C4-2B (cell line): ENCODE results near the gene SWAP70.
"Not testable (repeated sequence)": the region's sequence is repeated elsewhere in the genome, so short reads cannot be mapped to it uniquely, and the experiment has no call there.

Experiments used
- H3K27ac ChIP-seq: fragments of 450-650 bp; 2 replicates; pipeline ENCODE4 v1.5.1; 2017
- CTCF ChIP-seq: fragments of 450-650 bp; conservative IDR thresholded peaks from 2 replicates; pipeline ENCODE4 v1.5.1; 2017; ENCODE audit warnings: mild to moderate bottlenecking
- ZFX ChIP-seq: fragments of 450-650 bp; IDR thresholded peaks from 2 replicates; pipeline ENCODE4 v1.6.1; 2017

SWAP70 gene

GRCh38 chr11:9739123-9739900 lies 75.4 kb downstream of the SWAP70 start:
- no peak overlapping the region for H3K27ac ChIP-seq
- TF ChIP-seq ZFX (no peak), CTCF (no peak)

- H3K27ac ChIP-seq, result peak overlapping the region; percentile 15
Observed at GRCh38 chr11:9740202-9740883, 76.5 kb downstream of the SWAP70 start.

GRCh38 chr11:9741260-9741659 lies 77.4 kb downstream of the SWAP70 start:
- H3K27ac ChIP-seq, result no peak overlapping the region
- no peak for TF ChIP-seq CTCF
- TF ChIP-seq ZFX, result no peak

More at GRCh38 chr11:9740202-9740883, 76.5 kb downstream of the SWAP70 start:
- no peak for TF ChIP-seq ZFX
- TF ChIP-seq CTCF, result no peak

- H3K27ac ChIP-seq, result not testable (repeated sequence)
Observed at GRCh38 chr11:9743512-9743911, 79.6 kb downstream of the SWAP70 start.

GRCh38 chr11:9745411-9746211 lies 81.7 kb downstream of the SWAP70 start:
- H3K27ac ChIP-seq, result no peak overlapping the region
- no peak for TF ChIP-seq ZFX
- TF ChIP-seq CTCF, result no peak

GRCh38 chr11:9747229-9747628 lies 83.4 kb downstream of the SWAP70 start:
- H3K27ac ChIP-seq, result no peak overlapping the region

DNA sequence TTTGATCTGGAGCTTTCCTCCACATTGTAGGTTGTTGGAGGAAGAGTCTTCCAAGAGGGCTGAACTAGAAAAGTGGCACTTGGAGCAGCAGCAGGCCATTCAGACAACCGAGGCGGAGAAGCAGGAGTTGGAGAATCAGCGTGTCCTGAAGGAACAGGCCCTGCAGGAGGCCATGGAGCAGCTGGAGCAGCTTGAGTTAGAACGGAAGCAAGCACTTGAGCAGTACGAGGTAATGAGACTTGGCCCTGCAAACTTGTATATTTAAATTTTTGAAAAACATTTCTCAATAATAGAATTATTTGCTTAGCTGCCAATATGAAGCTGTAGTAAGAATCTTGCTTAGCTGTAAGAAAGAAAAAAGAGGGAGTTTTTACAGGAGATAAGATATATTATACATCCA lies 84.0 kb downstream of the SWAP70 start:
- H3K27ac ChIP-seq, result no peak overlapping the region
- TF ChIP-seq CTCF, result no peak
- TF ChIP-seq ZFX, result no peak

More at GRCh38 chr11:9747229-9747628, 83.4 kb downstream of the SWAP70 start:
- TF ChIP-seq ZFX (no peak), CTCF (no peak)
